ENCODE data around the gene MPDU1. TPM values are rescaled to one million over a fixed set of nuclear protein-coding genes. Genes with fewer than 3 reads are reported as not detected.

The MPDU1 gene
- total RNA-seq, 1 donor from 2014 or later = 167 TPM

DNA sequence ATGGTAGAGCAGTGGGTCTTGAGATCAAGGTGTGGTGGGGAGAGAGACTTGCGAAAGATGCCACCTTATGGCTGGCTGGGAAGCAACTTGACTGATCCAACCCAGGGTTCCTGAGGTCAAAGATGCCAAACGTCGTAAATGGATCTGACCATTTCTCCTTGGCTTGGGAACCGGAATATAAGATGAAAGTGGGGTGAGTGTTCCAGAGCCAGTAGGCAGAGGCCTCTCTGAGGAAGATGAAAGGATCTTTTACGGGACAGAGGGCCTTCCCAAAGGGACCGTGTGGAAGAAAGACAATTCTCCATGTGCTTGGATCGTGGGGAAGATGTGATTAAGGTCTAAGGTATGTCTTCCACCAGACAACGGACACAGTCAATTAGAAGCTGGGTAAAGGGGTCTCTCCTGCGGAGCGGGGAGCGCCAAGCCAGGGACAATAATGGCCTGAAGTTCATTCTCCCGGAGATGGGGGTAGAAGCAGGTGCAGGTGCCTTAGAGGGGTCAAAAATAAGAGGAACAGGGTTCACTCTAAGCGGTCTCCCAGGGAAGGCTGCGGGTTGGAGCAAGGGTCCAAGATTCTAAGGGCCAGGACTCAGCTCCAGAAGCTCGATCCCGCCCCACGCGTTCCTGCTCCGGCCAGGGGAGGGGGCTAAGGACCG lies 30.2 kb downstream of the MPDU1 start:
- H3K27me3 ChIP-seq = no peaks in the 10 kb centered on the region
- H4K20me1 ChIP-seq (ENCODE audit: low read depth) = peaks cover 52% of the 10 kb centered on the region
- H3K27me3 Mint-ChIP-seq (ENCODE audit: insufficient read depth, low read depth) = peaks cover 6% of the 10 kb centered on the region
- H3K27ac Mint-ChIP-seq = peak overlapping the region; percentile 53
- H3K4me3 ChIP-seq = peak overlapping the region; percentile 71
- H3K27ac ChIP-seq = no peak overlapping the region
- no peaks in the 10 kb centered on the region for H3K9me3 Mint-ChIP-seq
- TF ChIP-seq, protein P1, sequence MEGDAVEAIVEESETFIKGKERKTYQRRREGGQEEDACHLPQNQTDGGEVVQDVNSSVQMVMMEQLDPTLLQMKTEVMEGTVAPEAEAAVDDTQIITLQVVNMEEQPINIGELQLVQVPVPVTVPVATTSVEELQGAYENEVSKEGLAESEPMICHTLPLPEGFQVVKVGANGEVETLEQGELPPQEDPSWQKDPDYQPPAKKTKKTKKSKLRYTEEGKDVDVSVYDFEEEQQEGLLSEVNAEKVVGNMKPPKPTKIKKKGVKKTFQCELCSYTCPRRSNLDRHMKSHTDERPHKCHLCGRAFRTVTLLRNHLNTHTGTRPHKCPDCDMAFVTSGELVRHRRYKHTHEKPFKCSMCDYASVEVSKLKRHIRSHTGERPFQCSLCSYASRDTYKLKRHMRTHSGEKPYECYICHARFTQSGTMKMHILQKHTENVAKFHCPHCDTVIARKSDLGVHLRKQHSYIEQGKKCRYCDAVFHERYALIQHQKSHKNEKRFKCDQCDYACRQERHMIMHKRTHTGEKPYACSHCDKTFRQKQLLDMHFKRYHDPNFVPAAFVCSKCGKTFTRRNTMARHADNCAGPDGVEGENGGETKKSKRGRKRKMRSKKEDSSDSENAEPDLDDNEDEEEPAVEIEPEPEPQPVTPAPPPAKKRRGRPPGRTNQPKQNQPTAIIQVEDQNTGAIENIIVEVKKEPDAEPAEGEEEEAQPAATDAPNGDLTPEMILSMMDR (IDR thresholded peaks at IDR 0.05) = peak; percentile 12
- TF ChIP-seq EZH2phosphoT487 (IDR thresholded peaks at IDR 0.05) = no peak
- peaks cover 17% of the 10 kb centered on the region for H3F3A ChIP-seq (ENCODE audit: low read depth)
- H3K9me3 ChIP-seq (ENCODE audit: low read depth) = no peaks in the 10 kb centered on the region
- H3K4me1 Mint-ChIP-seq = peaks cover 32% of the 10 kb centered on the region
- H3K4me2 ChIP-seq = peak overlapping the region; percentile 80
- H3K4me1 ChIP-seq = peaks cover 16% of the 10 kb centered on the region
- no peak overlapping the region for H2AFZ ChIP-seq (replicated peaks)
- no peak for DNase-seq (ENCODE audit: low spot score)
- H3K9ac ChIP-seq = peak overlapping the region; percentile 70
- peaks cover 54% of the 10 kb centered on the region for H3K79me2 ChIP-seq (ENCODE audit: low read depth)
- H3K36me3 Mint-ChIP-seq = peaks cover 19% of the 10 kb centered on the region
- H3K4me3 Mint-ChIP-seq = peak overlapping the region; percentile 95
- no peaks in the 10 kb centered on the region for H3K36me3 ChIP-seq

DNA sequence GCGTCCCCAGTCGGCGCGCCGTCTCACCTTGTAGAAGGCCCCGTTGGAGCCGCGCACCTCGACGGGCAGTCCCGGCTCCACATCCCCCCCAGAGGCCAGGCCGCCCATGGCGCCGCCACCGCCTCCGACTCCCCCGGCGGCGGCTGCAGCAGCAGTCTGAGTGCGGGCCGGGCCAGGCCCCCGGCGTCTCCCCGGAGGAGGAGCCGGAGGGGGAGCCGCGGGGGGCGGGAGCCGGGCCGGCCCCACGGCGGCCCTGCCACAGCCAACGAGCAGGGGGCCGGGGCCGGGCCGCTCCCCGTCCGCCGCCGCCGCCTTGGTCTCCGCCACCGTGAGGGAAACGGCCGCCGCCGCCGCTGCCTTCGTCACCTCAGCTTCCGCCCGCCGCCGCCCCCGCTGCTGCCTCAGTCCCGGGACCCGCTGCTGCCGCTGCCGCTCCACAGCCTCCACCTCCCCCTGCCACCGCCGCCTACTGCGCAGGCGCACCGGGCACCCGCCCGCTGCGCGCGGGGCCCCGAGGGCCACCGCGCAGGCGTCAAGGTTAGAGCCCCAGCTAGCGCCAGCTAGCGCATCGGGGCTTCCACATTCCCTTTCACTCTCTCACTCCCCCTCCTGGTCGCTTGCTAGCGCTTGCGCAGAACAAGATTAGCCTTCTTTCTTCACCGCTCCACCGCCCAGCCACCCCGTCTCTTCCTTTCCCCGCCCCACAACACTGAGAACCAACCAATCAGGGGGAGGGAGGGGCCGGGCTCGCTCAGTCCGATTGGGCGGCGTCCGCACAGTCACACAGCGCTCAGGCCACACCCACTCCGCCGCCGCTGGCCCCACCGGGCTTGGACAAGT lies 31.0 kb downstream of the MPDU1 start, which contains the start of gene FXR2:
FXR2 (minus strand) TSS at position 473 of the 840 bp plus-strand sequence; CDS start at position 108, 365 bp downstream.
- H3F3A ChIP-seq (ENCODE audit: low read depth) = peaks cover 17% of the 10 kb centered on the region
- peak within 1 kb of the TSS; percentile 38 for H2AFZ ChIP-seq (replicated peaks)
- Mint-ChIP-seq H3K27ac (peak within 1 kb of the TSS; percentile 84), H3K4me3 (peak within 1 kb of the TSS; percentile 95), H3K9me3 (no peaks in the 10 kb centered on the region), H3K4me1 (peaks cover 28% of the 10 kb centered on the region), H3K27me3 (ENCODE audit: insufficient read depth, low read depth) (peaks cover 7% of the 10 kb centered on the region), H3K36me3 (peaks cover 15% of the 10 kb centered on the region)
- peaks cover 16% of the 10 kb centered on the region for H3K4me1 ChIP-seq
- H3K9me3 ChIP-seq (ENCODE audit: low read depth) = no peaks in the 10 kb centered on the region
- peak within 1 kb of the TSS; percentile 80 for H3K4me2 ChIP-seq
- H3K36me3 ChIP-seq = no peaks in the 10 kb centered on the region
- peaks cover 47% of the 10 kb centered on the region for H3K79me2 ChIP-seq (ENCODE audit: low read depth)
- H3K27ac ChIP-seq = peak within 1 kb of the TSS; percentile 82
- peak within 1 kb of the TSS; percentile 71 for H3K4me3 ChIP-seq
- TF ChIP-seq, protein P1 (IDR thresholded peaks at IDR 0.05) = peak; percentile 60
- no peak for TF ChIP-seq EZH2 (IDR thresholded peaks at IDR 0.05)
- H4K20me1 ChIP-seq (ENCODE audit: low read depth) = peaks cover 44% of the 10 kb centered on the region
- H3K9ac ChIP-seq = peak within 1 kb of the TSS; percentile 70
- no peaks in the 10 kb centered on the region for H3K27me3 ChIP-seq
- DNase-seq (ENCODE audit: low spot score) = peak; percentile 100

DNA sequence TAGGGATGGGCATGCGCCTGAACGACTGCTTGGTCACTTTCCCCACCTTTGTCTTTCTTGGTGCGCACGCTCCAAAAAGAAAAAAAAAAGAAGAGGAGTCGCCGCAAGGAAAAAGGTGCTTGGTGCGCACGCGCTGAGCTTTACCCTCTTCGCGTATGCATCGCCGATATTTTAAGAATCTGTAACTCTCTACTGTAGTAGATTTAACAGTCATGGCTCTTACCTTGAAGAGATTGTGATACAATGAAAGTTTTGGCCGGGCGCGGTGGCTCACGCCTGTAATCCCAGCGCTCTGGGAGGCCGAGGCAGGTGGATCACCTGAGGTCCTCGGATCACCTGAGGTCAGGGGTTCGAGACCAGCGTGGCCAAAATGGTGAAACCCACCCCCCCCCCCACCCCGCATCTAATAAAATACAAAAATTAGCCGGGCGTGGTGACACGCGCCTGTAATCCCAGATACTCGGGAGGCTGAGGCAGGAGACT lies 31.7 kb downstream of the MPDU1 start:
- Histone ChIP-seq H3K9me3 (ENCODE audit: low read depth) (no peaks in the 10 kb centered on the region), H3K9ac (no peak overlapping the region), H3K4me2 (peak overlapping the region; percentile 68)

More for the DNA sequence above, 31.7 kb downstream of the MPDU1 start:
- Histone ChIP-seq H3K27ac (peak overlapping the region; percentile 48), H2AFZ (replicated peaks) (peak overlapping the region; percentile 38), H3K4me3 (peak overlapping the region; percentile 51), H3F3A (ENCODE audit: low read depth) (peaks cover 17% of the 10 kb centered on the region), H3K36me3 (no peaks in the 10 kb centered on the region), H3K4me1 (peaks cover 16% of the 10 kb centered on the region), H4K20me1 (ENCODE audit: low read depth) (peaks cover 38% of the 10 kb centered on the region), H3K79me2 (ENCODE audit: low read depth) (peaks cover 41% of the 10 kb centered on the region), H3K27me3 (no peaks in the 10 kb centered on the region)
- Mint-ChIP-seq H3K4me1 (peaks cover 28% of the 10 kb centered on the region), H3K4me3 (peak overlapping the region; percentile 94), H3K27ac (peak overlapping the region; percentile 79), H3K27me3 (ENCODE audit: insufficient read depth, low read depth) (peaks cover 8% of the 10 kb centered on the region), H3K36me3 (peaks cover 15% of the 10 kb centered on the region), H3K9me3 (no peaks in the 10 kb centered on the region)
- no peak for DNase-seq (ENCODE audit: low spot score)
- TF ChIP-seq, protein P1 (IDR thresholded peaks at IDR 0.05) = no peak
- no peak for TF ChIP-seq EZH2phosphoT487 (IDR thresholded peaks at IDR 0.05)
- no peak for TF ChIP-seq EZH2 (IDR thresholded peaks at IDR 0.05)

Data from neural progenitor cell (in vitro differentiated cells).